Erythroblast (primary cell): ENCODE data around the gene VEGFA.

ENCODE experiments used
- GATA1 ChIP-seq: IDR thresholded peaks from 2 replicates; pipeline ENCODE4 v1.6.1; 2011; ENCODE audit warnings: low read depth, mild to moderate bottlenecking, control low read depth, low read length, moderate library complexity
- POLR2A ChIP-seq: IDR thresholded peaks from 2 replicates; pipeline ENCODE4 v1.6.1; 2011; ENCODE audit warnings: mild to moderate bottlenecking, low read length

GRCh38 chr6:43757966-43758616 is 11.9 kb upstream of the VEGFA start:
- TF ChIP-seq POLR2A (no peak), GATA1 (no peak)
